K562 (cell line): Measurements from ENCODE around the gene TCF4. TPM values are rescaled to one million over a fixed set of nuclear protein-coding genes. Genes with fewer than 3 reads are reported as not detected.

Experiments
- ATAC-seq: fragments of 200-7000 bp; cut with Tn5 transposase; 3 replicates; pipeline ENCODE4 v1.9.1; 2020; ENCODE audit warnings: moderate library complexity
- BruUV-seq: library from RNA; stranded (reverse); fragments of 400-500 nt; replicated peaks from 2 replicates; lab custom pipeline; 2021; lab: Mats Ljungman, UMichigan
- CTCF ChIA-PET: fragments of 300-600 bp; formaldehyde crosslinking; extraction: SDS; loops from one replicate; lab custom pipeline; 2021; ENCODE audit warnings: low intra/inter-chr PET ratio; lab: Yijun Ruan, JAX
- POLR2A ChIA-PET: fragments of 300-600, 350-650 bp; sonication (Branson Sonifier 250); formaldehyde crosslinking; extraction: SDS; loops from one replicate; lab custom pipeline; 2021; ENCODE audit warnings: antibody characterized with exemption, inconsistent platforms; lab: Yijun Ruan, JAX
- DNase-seq, 4 experiments: peaks; one replicate each; pipeline versions ENCODE4 v3.0.0 to v3.0.0-alpha.2; 2011 to 2018; ENCODE audit warnings: low spot score in 3 of 4, mixed read lengths in 3 of 4; ENCODE audit errors: extremely low read depth in 1 of 4
- FAIRE-seq: peaks from 2 replicates; lab custom pipeline; 2011; peaks lifted over from hg19 to GRCh38; lab: Jason Lieb, UNC
- H2AFZ ChIP-seq: 2 replicates; pipeline ENCODE4 v1.6.0; 2011; ENCODE audit warnings: low read depth, low read length, control low read depth, inconsistent platforms
- H3K27ac ChIP-seq: fragments of 200-600 bp; 3 replicates; pipeline ENCODE4 v1.8.0; 2011; ENCODE audit warnings: low read depth, mild to moderate bottlenecking, control low read depth, inconsistent platforms, low read length, moderate library complexity, mixed read lengths; ENCODE audit errors: extremely low read depth
- H3K27me3 ChIP-seq, 2 experiments: fragments of 300-600 bp in 1 of 2; 2 replicates in 1 of 2; 3 replicates in 1 of 2; pipeline versions ENCODE4 v1.6.0 to v1.8.0; 2011; ENCODE audit warnings: inconsistent platforms in 2 of 2, low read length in 2 of 2, mild to moderate bottlenecking in 1 of 2, mixed read lengths in 1 of 2, moderate library complexity in 1 of 2; ENCODE audit not compliant: control insufficient read depth in 2 of 2, insufficient read depth in 2 of 2
- H3K36me3 ChIP-seq: fragments of 300-600 bp; 3 replicates; pipeline ENCODE4 v1.8.0; 2011; ENCODE audit warnings: mild to moderate bottlenecking, low read length, inconsistent platforms; ENCODE audit not compliant: control insufficient read depth, insufficient read depth
- H3K4me1 ChIP-seq, 2 experiments: fragments of 200-600 bp in 1 of 2; replicated peaks in 1 of 2; 2 replicates in 1 of 2; 3 replicates in 1 of 2; pipeline versions ENCODE4 v1.5.1 to v1.8.0; 2011; ENCODE audit warnings: inconsistent platforms in 2 of 2, low read length in 2 of 2, mild to moderate bottlenecking in 1 of 2, mixed read lengths in 1 of 2, moderate library complexity in 1 of 2; ENCODE audit not compliant: control insufficient read depth in 2 of 2, insufficient read depth in 2 of 2
- H3K4me2 ChIP-seq: 2 replicates; pipeline ENCODE4 v1.6.1; 2011; ENCODE audit warnings: low read length, control low read depth, inconsistent platforms, mixed read lengths; ENCODE audit not compliant: insufficient read depth
- H3K4me3 ChIP-seq: fragments of 200-600 bp; sonication (generic), shearing (Covaris generic); 2 replicates; pipeline ENCODE4 v1.5.1; 2016; ENCODE audit warnings: control low read depth, inconsistent platforms
- H3K79me2 ChIP-seq: fragments of 200-600 bp; 3 replicates; pipeline ENCODE4 v1.8.0; 2011; ENCODE audit warnings: low read length, inconsistent platforms; ENCODE audit not compliant: control insufficient read depth, insufficient read depth
- H3K9ac ChIP-seq, 2 experiments: 2 replicates each; pipeline versions ENCODE4 v1.6.0 to v1.6.1; 2011; ENCODE audit warnings: low read depth in 2 of 2, low read length in 2 of 2, control low read depth in 1 of 2, inconsistent platforms in 1 of 2, mild to moderate bottlenecking in 1 of 2, mixed read lengths in 1 of 2; ENCODE audit not compliant: insufficient read depth in 1 of 2
- H3K9me1 ChIP-seq: one replicate; pipeline ENCODE4 v1.6.0; 2011; ENCODE audit warnings: inconsistent platforms, mild to moderate bottlenecking, low read length, moderate library complexity; ENCODE audit not compliant: control insufficient read depth, insufficient read depth
- H3K9me3 ChIP-seq: replicated peaks from 2 replicates; pipeline ENCODE4 v1.5.1; 2011; ENCODE audit warnings: low read depth, low read length, inconsistent platforms; ENCODE audit not compliant: control insufficient read depth, insufficient read depth
- H4K20me1 ChIP-seq: replicated peaks from 2 replicates; pipeline ENCODE4 v1.6.1; 2011; ENCODE audit warnings: low read length, inconsistent platforms, mixed read lengths; ENCODE audit not compliant: control insufficient read depth, insufficient read depth
- BACH1 ChIP-seq: fragments of 200-800 bp; sonication (Bioruptor generic); IDR thresholded peaks from 2 replicates; pipeline ENCODE4 v1.6.1; 2016; ENCODE audit warnings: missing genetic modification characterization, missing compliant biosample characterization
- CBX2 ChIP-seq: fragments of 200-600 bp; sonication (generic); IDR thresholded peaks from one replicate; pipeline ENCODE4 v1.6.1; 2012; ENCODE audit warnings: mild to moderate bottlenecking, low read length, inconsistent platforms; ENCODE audit not compliant: insufficient read depth, poor library complexity, severe bottlenecking
- DACH1 ChIP-seq: fragments of 450-650 bp; IDR thresholded peaks from 2 replicates; pipeline ENCODE4 v1.6.1; 2018; ENCODE audit not compliant: partially characterized antibody
- ELF4 ChIP-seq: fragments of 450-650 bp; formaldehyde crosslinking; IDR thresholded peaks from 2 replicates; pipeline ENCODE4 v1.4.0; 2022; ENCODE audit warnings: missing genetic modification characterization
- GTF2E2 ChIP-seq: fragments of 200-800 bp; sonication (Bioruptor generic); IDR thresholded peaks from 2 replicates; pipeline ENCODE4 v1.6.1; 2016; ENCODE audit warnings: missing genetic modification characterization, missing compliant biosample characterization
- HDGF ChIP-seq: fragments of 450-650 bp; IDR thresholded peaks from 2 replicates; pipeline ENCODE4 v1.6.1; 2016
- KDM1A ChIP-seq, 2 experiments: fragments of 450-650 bp; IDR thresholded peaks; 2 replicates each; pipeline ENCODE4 v1.6.1; 2016; ENCODE audit warnings: mild to moderate bottlenecking in 2 of 2
- NR3C1 ChIP-seq: sonication (generic); formaldehyde crosslinking; IDR thresholded peaks from 2 replicates; pipeline ENCODE4 v1.8.1; 2022; ENCODE audit warnings: missing genetic modification reagents
- SMAD4 ChIP-seq: fragments of 250-450 bp; sonication (Bioruptor Pico); conservative IDR thresholded peaks from 2 replicates; pipeline ENCODE4 v1.8.0; 2021; ENCODE audit warnings: inconsistent platforms, mild to moderate bottlenecking, moderate library complexity
- SRSF7 ChIP-seq: fragments of 200-400 bp; formaldehyde crosslinking; optimal IDR thresholded peaks from 2 replicates; pipeline ENCODE3; 2017; ENCODE audit warnings: mild to moderate bottlenecking, low read depth, low read length
- TCF7L2 ChIP-seq: fragments of 150-350 bp; IDR thresholded peaks from 2 replicates; pipeline ENCODE4 v1.6.1; 2016; ENCODE audit warnings: low read depth, mild to moderate bottlenecking, low read length, moderate library complexity
- ZKSCAN8 ChIP-seq: fragments of 200-800 bp; sonication (Bioruptor generic); IDR thresholded peaks from 2 replicates; pipeline ENCODE4 v1.6.1; 2016; ENCODE audit warnings: missing genetic modification characterization, missing compliant biosample characterization
- ZNF184 ChIP-seq: sonication (generic); formaldehyde crosslinking; IDR thresholded peaks from 2 replicates; pipeline ENCODE4 v1.5.0; 2020; ENCODE audit warnings: missing genetic modification reagents
- ZNF197 ChIP-seq: fragments of 200-800 bp; sonication (Bioruptor generic); IDR thresholded peaks from 2 replicates; pipeline ENCODE4 v1.6.1; 2016; ENCODE audit warnings: low read depth, missing genetic modification characterization, missing compliant biosample characterization
- ZNF589 ChIP-seq: fragments of 200-800 bp; sonication (Bioruptor generic); IDR thresholded peaks from 2 replicates; pipeline ENCODE4 v1.6.1; 2016; ENCODE audit warnings: low read depth, missing genetic modification characterization, missing compliant biosample characterization
- in situ Hi-C: fragments of 300-500 bp; cut with MboI; formaldehyde crosslinking; loops from 4 replicates; pipeline ENCODE4 v1.15.0; 2018; ENCODE audit warnings: inconsistent platforms, mixed read lengths
- intact Hi-C: fragments of 100-400 bp; cut with micrococcal nuclease; formaldehyde crosslinking; loops from 2 replicates; pipeline ENCODE4 v1.14.2; 2022
- polyA plus RNA-seq, 8 experiments: library from polyadenylated mRNA; depleted of rRNA in 4 of 8; stranded (reverse) in 5 of 8; unstranded in 3 of 8; fragments of >200 nt; fragmentation: Nextera tagmentation in 2 of 8; fragmentation: Illumina TruSeq in 1 of 8; extraction: Ambion mirVana in 2 of 8; extraction: Trizol in 1 of 8; gene quantifications; 2 replicates each; pipeline versions ENCODE4 v1.2.1 to v1.2.3, GENCODE V29; 2011 to 2014; ENCODE audit warnings: inconsistent platforms in 1 of 8, missing spikeins in 1 of 8
- total RNA-seq, 7 experiments: library from RNA; depleted of rRNA in 6 of 7; stranded (reverse); fragments of >200 nt in 6 of 7; fragmentation: Illumina TruSeq in 2 of 7; extraction: Trizol in 2 of 7; gene quantifications; 2 replicates each; pipeline versions ENCODE4 v1.2.1 to v1.2.3, GENCODE V29; 2011 to 2021; ENCODE audit warnings: low replicate concordance in 1 of 7
- TF ChIP-seq, protein P1 (sequence below): fragments of 450-650 bp; IDR thresholded peaks from 2 replicates; pipeline ENCODE4 v1.6.1; 2016; ENCODE audit warnings: low read depth, mild to moderate bottlenecking, moderate library complexity
- TF ChIP-seq, protein P2 (sequence below): sonication (generic); formaldehyde crosslinking; IDR thresholded peaks from 2 replicates; pipeline ENCODE4 v1.8.0; 2023; ENCODE audit warnings: mild to moderate bottlenecking, missing genetic modification reagents
- TF ChIP-seq, protein P3 (sequence below): fragments of 450-650 bp; IDR thresholded peaks from 2 replicates; pipeline ENCODE4 v1.6.1; 2016; ENCODE audit warnings: missing biosample characterization, missing genetic modification characterization

Gene TCF4
- total and polyA plus RNA-seq, 9 of the 15 experiments (the other 6 are each of a cell fraction or from before 2014, with no cell fraction given): 4.8 to 24.7 (median 15.2) TPM

DNA sequence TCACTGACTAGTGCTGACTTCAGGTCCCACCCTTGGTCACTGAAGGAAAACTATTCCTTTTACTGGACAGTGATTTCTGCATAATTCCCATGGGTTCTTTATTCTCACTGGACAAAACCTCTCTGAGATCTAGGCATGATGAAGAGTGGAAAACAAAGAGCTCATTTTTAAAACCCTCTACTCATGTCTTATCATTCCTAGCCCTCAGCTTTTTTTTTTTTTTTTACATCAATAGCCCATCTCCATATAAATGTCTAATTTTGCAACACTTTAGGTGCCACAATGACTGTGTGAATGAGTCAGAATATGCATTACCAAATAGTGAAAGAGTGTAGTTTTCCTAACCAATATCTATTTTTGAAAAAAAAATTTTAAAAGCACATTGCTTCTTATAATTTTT lies 74.8 kb downstream of the TCF4 start:
- H2AFZ ChIP-seq: no peak overlapping the region
- no peaks in the 10 kb centered on the region for H4K20me1 ChIP-seq
- in situ Hi-C loops: no loop called here
- H3K79me2 ChIP-seq: no peaks in the 10 kb centered on the region; the same call in 1 of the 3 replicates
- DNase-seq: no peak
- no TSS peak for BruUV-seq
- no peaks in the 10 kb centered on the region for H3K27me3 ChIP-seq
- H3K4me3 ChIP-seq: no peak overlapping the region
- no peak overlapping the region for H3K9ac ChIP-seq
- TF ChIP-seq HDGF (no peak), GTF2E2 (no peak), TCF7L2 (no peak), ZNF197 (CRISPR knock-in tag) (no peak), NR3C1 (CRISPR knock-in tag) (no peak), ZKSCAN8 (no peak), CBX2 (no peak), ZNF589 (CRISPR knock-in tag) (no peak), KDM1A (IDR thresholded peaks at IDR 0.05) (no peak), BACH1 (tag) (no peak), SRSF7 (no peak), ZNF184 (no peak), ELF4 (CRISPR knock-in tag) (no peak), DACH1 (no peak), SMAD4 (no peak)
- TF ChIP-seq, protein P1, sequence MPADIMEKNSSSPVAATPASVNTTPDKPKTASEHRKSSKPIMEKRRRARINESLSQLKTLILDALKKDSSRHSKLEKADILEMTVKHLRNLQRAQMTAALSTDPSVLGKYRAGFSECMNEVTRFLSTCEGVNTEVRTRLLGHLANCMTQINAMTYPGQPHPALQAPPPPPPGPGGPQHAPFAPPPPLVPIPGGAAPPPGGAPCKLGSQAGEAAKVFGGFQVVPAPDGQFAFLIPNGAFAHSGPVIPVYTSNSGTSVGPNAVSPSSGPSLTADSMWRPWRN: no peak
- TF ChIP-seq, protein P2, sequence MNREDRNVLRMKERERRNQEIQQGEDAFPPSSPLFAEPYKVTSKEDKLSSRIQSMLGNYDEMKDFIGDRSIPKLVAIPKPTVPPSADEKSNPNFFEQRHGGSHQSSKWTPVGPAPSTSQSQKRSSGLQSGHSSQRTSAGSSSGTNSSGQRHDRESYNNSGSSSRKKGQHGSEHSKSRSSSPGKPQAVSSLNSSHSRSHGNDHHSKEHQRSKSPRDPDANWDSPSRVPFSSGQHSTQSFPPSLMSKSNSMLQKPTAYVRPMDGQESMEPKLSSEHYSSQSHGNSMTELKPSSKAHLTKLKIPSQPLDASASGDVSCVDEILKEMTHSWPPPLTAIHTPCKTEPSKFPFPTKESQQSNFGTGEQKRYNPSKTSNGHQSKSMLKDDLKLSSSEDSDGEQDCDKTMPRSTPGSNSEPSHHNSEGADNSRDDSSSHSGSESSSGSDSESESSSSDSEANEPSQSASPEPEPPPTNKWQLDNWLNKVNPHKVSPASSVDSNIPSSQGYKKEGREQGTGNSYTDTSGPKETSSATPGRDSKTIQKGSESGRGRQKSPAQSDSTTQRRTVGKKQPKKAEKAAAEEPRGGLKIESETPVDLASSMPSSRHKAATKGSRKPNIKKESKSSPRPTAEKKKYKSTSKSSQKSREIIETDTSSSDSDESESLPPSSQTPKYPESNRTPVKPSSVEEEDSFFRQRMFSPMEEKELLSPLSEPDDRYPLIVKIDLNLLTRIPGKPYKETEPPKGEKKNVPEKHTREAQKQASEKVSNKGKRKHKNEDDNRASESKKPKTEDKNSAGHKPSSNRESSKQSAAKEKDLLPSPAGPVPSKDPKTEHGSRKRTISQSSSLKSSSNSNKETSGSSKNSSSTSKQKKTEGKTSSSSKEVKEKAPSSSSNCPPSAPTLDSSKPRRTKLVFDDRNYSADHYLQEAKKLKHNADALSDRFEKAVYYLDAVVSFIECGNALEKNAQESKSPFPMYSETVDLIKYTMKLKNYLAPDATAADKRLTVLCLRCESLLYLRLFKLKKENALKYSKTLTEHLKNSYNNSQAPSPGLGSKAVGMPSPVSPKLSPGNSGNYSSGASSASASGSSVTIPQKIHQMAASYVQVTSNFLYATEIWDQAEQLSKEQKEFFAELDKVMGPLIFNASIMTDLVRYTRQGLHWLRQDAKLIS (CRISPR knock-in tag): no peak
- TF ChIP-seq, protein P3, sequence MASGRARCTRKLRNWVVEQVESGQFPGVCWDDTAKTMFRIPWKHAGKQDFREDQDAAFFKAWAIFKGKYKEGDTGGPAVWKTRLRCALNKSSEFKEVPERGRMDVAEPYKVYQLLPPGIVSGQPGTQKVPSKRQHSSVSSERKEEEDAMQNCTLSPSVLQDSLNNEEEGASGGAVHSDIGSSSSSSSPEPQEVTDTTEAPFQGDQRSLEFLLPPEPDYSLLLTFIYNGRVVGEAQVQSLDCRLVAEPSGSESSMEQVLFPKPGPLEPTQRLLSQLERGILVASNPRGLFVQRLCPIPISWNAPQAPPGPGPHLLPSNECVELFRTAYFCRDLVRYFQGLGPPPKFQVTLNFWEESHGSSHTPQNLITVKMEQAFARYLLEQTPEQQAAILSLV: no peak
- ChIA-PET CTCF (no interaction called here), POLR2A (no interaction called here)
- FAIRE-seq: no peak
- H3K27ac ChIP-seq: no peak overlapping the region
- no peak overlapping the region for H3K4me2 ChIP-seq
- H3K36me3 ChIP-seq: no peaks in the 10 kb centered on the region; the same call in 2 of the 3 replicates
- H3K4me1 ChIP-seq: peaks cover 0 to 19% of the 10 kb centered on the region in 2 experiments; a peak in 3 of 5 replicates
- H3K9me1 ChIP-seq: no peaks in the 10 kb centered on the region
- intact Hi-C loops: no loop called here
- no peaks in the 10 kb centered on the region for H3K9me3 ChIP-seq
- ATAC-seq: no peak
